Hepatocyte (in vitro differentiated cells): ENCODE results near the gene USP3.

ENCODE experiments used
- EZH2 ChIP-seq: fragments of 200-600 bp; sonication (generic); IDR thresholded peaks from 2 replicates; pipeline ENCODE4 v1.6.1; 2016; ENCODE audit warnings: antibody characterized with exemption, mild to moderate bottlenecking, borderline replicate concordance
- TF ChIP-seq, protein P1 (sequence below): fragments of 200-600 bp; sonication (generic); IDR thresholded peaks from 2 replicates; pipeline ENCODE4 v1.5.1; 2016; ENCODE audit warnings: antibody characterized with exemption, mild to moderate bottlenecking; ENCODE audit not compliant: poor library complexity

DNA sequence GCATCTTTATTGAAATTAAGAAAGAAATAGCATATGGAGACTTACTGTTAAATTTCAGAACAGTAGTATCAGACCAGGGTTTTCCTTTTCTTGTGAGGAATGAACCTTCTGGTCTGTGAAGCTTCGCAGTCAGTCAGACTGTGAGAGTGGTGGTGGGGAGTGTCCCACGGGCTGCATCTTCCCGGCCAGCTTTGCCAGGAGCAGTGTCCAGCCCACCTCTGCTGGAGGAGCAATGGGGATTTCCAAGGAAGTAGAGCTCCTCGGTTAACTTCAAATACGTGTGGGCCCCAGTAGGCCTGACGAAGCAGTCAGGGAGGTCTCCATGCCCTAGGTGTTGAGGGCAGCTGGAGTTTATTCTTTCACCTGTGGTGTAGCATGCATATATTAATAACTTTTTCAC, 51.9 kb downstream of the USP3 start:
- TF ChIP-seq, protein P1, sequence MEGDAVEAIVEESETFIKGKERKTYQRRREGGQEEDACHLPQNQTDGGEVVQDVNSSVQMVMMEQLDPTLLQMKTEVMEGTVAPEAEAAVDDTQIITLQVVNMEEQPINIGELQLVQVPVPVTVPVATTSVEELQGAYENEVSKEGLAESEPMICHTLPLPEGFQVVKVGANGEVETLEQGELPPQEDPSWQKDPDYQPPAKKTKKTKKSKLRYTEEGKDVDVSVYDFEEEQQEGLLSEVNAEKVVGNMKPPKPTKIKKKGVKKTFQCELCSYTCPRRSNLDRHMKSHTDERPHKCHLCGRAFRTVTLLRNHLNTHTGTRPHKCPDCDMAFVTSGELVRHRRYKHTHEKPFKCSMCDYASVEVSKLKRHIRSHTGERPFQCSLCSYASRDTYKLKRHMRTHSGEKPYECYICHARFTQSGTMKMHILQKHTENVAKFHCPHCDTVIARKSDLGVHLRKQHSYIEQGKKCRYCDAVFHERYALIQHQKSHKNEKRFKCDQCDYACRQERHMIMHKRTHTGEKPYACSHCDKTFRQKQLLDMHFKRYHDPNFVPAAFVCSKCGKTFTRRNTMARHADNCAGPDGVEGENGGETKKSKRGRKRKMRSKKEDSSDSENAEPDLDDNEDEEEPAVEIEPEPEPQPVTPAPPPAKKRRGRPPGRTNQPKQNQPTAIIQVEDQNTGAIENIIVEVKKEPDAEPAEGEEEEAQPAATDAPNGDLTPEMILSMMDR: no peak
- no peak for TF ChIP-seq EZH2
